SU-DHL-6 (cell line): ENCODE data around the gene VPS50.

Source experiments
- EZH2phosphoT487 ChIP-seq: fragments of 200-600 bp; sonication (generic), shearing (Covaris generic); conservative IDR thresholded peaks from 2 replicates; pipeline ENCODE4 v1.6.1; 2018; ENCODE audit warnings: mild to moderate bottlenecking, antibody characterized with exemption, low read length, moderate library complexity, mixed read lengths
- TF ChIP-seq, protein P1 (sequence below): fragments of 200-600 bp; sonication (generic); IDR thresholded peaks from one replicate; pipeline ENCODE4 v1.5.1; 2017; ENCODE audit warnings: antibody characterized with exemption, mild to moderate bottlenecking, low read length, moderate library complexity; ENCODE audit not compliant: insufficient read depth, poor library complexity, severe bottlenecking

DNA sequence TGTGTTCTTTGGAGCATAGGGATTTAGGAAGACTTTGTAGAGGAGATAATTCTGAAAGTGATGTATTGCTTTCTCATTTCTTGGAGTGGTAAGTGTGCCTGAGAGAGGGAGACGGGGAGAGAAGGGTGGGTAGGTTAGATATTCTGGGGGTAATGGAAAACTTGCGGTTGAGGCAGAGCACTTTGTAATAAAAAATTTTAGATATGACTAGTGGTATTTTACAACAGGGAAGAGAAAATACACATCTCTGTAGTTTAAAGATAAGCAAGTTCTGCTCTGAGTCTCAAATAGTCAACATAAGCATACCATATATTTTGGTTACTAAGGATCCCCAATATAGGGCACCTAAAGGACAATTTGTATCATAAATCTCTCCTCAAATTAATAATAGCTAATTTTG, 6.6 kb downstream of the VPS50 start:
- TF ChIP-seq EZH2phosphoT487 = no peak
- TF ChIP-seq, protein P1, sequence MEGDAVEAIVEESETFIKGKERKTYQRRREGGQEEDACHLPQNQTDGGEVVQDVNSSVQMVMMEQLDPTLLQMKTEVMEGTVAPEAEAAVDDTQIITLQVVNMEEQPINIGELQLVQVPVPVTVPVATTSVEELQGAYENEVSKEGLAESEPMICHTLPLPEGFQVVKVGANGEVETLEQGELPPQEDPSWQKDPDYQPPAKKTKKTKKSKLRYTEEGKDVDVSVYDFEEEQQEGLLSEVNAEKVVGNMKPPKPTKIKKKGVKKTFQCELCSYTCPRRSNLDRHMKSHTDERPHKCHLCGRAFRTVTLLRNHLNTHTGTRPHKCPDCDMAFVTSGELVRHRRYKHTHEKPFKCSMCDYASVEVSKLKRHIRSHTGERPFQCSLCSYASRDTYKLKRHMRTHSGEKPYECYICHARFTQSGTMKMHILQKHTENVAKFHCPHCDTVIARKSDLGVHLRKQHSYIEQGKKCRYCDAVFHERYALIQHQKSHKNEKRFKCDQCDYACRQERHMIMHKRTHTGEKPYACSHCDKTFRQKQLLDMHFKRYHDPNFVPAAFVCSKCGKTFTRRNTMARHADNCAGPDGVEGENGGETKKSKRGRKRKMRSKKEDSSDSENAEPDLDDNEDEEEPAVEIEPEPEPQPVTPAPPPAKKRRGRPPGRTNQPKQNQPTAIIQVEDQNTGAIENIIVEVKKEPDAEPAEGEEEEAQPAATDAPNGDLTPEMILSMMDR = no peak
